ENCODE results near the gene MCC.
A peak's percentile ranks its signal among the peaks of the same experiment; 100 is the strongest.

Gene MCC

DNA sequence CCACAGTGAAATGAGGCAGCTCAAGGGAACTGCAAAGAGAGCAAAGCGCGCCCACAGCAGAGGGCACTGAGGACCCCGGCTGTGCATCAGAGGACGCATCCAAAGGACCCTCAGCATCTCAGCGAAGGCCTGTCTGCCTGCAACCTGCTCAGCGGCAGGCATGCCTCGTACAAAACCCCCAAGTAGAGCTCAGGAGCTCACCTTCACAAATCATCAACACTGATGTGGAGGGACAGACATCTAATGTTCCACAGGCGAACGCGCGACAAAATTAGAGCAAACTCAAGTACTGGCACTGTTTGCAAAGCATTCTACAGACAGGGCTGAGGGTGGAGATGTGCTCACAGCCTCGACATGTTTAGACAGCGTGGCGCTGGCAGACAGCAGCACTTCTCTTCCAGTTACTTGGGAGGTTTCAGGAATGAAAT is 430.7 kb downstream of the MCC start:
- no peaks in the 10 kb centered on the region for H4K20me1 ChIP-seq
- H3K27me3 ChIP-seq = no peaks in the 10 kb centered on the region
- no peak for TF ChIP-seq Cebpa-rat (IDR thresholded peaks at IDR 0.05)
- no peaks in the 10 kb centered on the region for H3K36me3 ChIP-seq
- peaks cover 59% of the 10 kb centered on the region for H3K4me1 ChIP-seq
- H3K4me3 ChIP-seq = no peak overlapping the region
- no peaks in the 10 kb centered on the region for H3K9me3 ChIP-seq
- H3K9ac ChIP-seq = no peak overlapping the region
- H3K4me2 ChIP-seq = peak overlapping the region; percentile 34
- H3K27ac ChIP-seq = no peak overlapping the region

DNA sequence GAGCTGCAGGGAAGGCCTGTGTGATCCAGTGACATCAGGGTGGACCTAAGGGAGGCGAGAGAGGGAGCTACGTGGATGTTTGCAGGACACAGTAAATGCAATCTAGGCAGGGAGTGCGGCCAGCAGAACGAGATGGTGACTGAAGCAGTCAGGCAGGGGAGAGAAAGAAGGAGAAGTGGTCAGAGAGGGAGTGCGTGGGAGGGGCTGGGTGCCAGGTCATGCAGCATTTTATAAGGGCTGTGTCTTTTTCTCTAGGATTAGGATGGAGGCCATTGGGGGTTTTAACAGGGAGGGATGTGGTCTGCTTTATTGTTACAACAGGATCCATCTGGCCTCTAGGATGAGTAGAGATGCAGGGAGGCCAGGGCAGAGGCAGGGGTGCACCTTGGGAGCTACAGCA is 431.3 kb downstream of the MCC start:
- Histone ChIP-seq H3K9ac (no peak overlapping the region), H3K4me1 (peaks cover 54% of the 10 kb centered on the region), H3K27ac (no peak overlapping the region), H3K27me3 (no peaks in the 10 kb centered on the region), H3K36me3 (no peaks in the 10 kb centered on the region), H4K20me1 (no peaks in the 10 kb centered on the region), H3K4me2 (peak overlapping the region; percentile 34), H3K4me3 (no peak overlapping the region), H3K9me3 (no peaks in the 10 kb centered on the region)
- no peak for TF ChIP-seq Cebpa-rat (IDR thresholded peaks at IDR 0.05)

DNA sequence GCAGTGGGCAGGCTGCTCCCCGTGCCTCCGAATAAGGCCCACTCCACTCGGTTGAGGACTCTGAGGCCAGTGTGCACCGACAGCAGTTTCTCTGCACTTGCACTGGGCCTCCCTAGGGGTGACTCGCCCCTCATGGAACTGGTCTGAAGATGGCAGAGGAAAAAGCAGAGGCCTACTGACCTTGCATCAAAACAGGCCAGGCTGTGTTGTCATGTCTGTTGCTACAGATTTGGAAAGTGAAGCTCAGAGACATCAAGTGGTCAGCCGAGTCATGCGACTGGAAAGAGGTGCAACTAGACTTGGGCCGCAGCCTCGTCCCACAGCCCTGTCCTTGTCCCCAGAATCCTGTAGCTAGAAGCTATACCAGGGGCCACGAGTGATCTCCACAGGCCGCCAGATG is 433.4 kb downstream of the MCC start:
- H3K36me3 ChIP-seq = no peaks in the 10 kb centered on the region
- H3K4me3 ChIP-seq = no peak overlapping the region
- no peak overlapping the region for H3K27ac ChIP-seq

DNA sequence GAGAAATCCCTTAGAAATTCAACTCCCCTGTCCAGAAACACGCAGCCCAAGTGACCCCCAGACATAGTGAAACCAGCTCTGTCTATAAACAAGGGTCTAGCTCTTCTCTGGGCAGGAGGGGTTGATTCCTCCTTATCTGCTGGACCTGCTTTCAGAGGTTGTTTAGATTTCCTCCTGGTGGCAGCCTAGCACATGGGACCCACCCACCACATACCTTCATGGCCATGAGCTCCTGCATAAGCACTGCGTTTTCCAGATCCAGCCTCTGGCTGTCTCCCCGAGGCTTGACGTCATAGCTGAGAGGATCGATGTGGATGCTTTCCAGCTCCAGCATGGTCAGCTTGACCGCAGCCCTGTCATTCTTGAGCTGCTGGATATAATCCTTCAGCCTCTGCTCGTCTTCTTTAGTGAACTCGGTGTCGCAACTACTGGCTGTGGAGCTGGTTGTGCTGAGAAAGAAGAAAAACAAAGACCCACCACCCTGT is 434.7 kb downstream of the MCC start:
- no peak for TF ChIP-seq Cebpa-rat (IDR thresholded peaks at IDR 0.05)
- Histone ChIP-seq H3K4me2 (no peak overlapping the region), H3K27ac (no peak overlapping the region), H4K20me1 (no peaks in the 10 kb centered on the region), H3K27me3 (no peaks in the 10 kb centered on the region), H3K4me1 (peaks cover 23% of the 10 kb centered on the region), H3K9me3 (no peaks in the 10 kb centered on the region), H3K9ac (no peak overlapping the region), H3K4me3 (no peak overlapping the region), H3K36me3 (no peaks in the 10 kb centered on the region)

More for the DNA sequence above, 433.4 kb downstream of the MCC start:
- no peaks in the 10 kb centered on the region for H3K27me3 ChIP-seq
- TF ChIP-seq Cebpa-rat (IDR thresholded peaks at IDR 0.05) = no peak
- H4K20me1 ChIP-seq = no peaks in the 10 kb centered on the region
- peaks cover 33% of the 10 kb centered on the region for H3K4me1 ChIP-seq
- no peak overlapping the region for H3K4me2 ChIP-seq
- H3K9me3 ChIP-seq = no peaks in the 10 kb centered on the region
- no peak overlapping the region for H3K9ac ChIP-seq

DNA sequence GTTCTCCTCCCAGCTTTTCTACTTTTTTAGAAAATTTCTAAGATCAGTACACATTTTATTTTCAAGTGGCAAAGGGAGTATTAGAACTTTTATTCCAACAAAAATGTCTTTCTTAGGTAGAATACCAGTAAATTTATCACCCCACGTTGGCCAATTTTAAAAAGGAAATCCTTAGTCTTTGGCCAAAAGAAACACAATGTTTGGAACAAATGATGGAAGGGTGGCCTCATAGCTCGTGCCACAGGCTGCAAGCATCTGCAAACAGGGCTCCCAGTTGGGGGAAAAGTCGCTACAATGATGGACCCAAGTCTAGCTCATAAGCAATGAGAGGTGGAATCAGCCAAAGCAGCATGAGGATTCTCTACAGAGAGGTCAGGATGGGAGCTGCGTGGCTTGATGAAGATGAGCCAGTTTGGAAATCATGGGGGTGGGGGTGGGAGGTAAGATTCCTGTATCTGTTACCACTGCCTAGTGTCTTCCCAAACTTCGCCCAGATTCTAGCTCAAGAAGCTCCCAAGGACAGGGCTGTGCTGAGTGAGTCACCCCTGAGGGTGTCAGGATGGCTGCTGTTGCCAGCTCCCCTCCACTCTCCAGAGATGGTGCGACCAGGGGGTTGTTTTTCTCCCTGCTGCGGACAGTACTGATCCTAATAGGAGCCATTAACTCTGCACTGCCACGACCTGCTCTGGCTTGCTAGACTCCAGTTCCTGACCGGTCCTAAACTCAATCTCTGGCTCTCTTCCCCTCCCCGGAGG is 436.0 kb downstream of the MCC start:
- no peak for TF ChIP-seq Cebpa-rat (IDR thresholded peaks at IDR 0.05)
- no peak overlapping the region for H3K4me2 ChIP-seq

DNA sequence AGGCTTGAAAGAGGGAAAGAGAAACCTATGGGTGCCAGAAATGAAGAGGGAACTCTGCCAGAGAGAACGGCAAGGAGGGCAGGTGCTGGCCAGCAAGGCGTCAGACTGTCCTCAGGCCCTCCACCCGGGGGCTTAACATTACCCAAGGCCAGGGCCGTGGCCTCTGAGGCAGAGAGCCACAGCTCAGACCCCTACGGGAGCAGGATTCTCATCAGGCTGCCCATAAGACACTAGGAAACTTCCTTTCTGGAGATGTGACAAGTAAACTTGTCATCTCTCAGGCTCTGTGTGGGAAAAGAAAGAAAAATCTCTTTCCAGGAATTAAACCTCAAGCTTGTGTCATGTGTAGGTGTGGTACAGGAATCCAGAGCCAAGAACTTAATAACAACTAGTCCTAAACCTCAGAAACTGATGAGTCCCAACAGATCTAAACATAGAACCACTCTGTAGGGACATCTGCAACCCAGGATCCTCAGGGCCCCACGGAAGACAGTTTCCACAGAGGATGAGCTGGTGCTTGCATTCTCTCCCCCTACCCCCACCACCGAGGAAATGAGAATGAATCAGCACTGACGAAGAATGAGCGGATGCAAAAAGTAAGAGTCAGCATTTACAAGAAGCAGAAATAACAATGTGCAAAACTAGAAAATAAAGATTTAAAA is 437.4 kb downstream of the MCC start:
- Histone ChIP-seq H3K9me3 (no peaks in the 10 kb centered on the region), H3K4me2 (no peak overlapping the region), H3K4me3 (no peak overlapping the region), H3K27me3 (no peaks in the 10 kb centered on the region), H3K4me1 (peaks cover 24% of the 10 kb centered on the region), H3K9ac (no peak overlapping the region), H3K36me3 (no peaks in the 10 kb centered on the region), H4K20me1 (no peaks in the 10 kb centered on the region), H3K27ac (no peak overlapping the region)
- TF ChIP-seq Cebpa-rat (IDR thresholded peaks at IDR 0.05) = no peak

More for the DNA sequence above, 436.0 kb downstream of the MCC start:
- Histone ChIP-seq H3K4me1 (peaks cover 23% of the 10 kb centered on the region), H3K27ac (no peak overlapping the region), H3K27me3 (no peaks in the 10 kb centered on the region), H3K36me3 (no peaks in the 10 kb centered on the region), H3K9ac (no peak overlapping the region), H3K9me3 (no peaks in the 10 kb centered on the region), H4K20me1 (no peaks in the 10 kb centered on the region), H3K4me3 (no peak overlapping the region)

DNA sequence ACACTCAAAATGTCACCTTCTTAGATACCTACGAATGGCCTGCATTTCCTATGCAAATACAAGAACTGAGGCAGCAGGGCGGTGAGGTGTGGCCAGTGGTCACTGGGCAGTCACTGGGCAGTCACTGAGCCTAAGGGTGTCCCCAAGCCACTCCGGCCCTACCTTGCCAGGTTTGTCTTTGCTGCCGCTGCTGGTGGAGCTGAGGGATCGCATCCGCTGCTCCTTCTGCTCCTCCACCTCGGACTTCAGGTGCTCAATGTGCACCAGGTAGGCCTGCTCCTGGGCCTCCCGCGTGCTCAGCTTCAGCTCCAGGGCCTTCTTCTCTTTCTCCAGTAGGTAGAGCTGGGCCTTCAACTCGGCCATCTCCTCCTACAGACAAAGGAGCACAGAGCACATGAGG is 439.3 kb downstream of the MCC start:
- H3K36me3 ChIP-seq = no peaks in the 10 kb centered on the region
- H3K9me3 ChIP-seq = no peaks in the 10 kb centered on the region
- H4K20me1 ChIP-seq = no peaks in the 10 kb centered on the region
- H3K27ac ChIP-seq = no peak overlapping the region
- no peaks in the 10 kb centered on the region for H3K27me3 ChIP-seq
- H3K4me1 ChIP-seq = peaks cover 24% of the 10 kb centered on the region
- H3K9ac ChIP-seq = no peak overlapping the region
- no peak for TF ChIP-seq Cebpa-rat (IDR thresholded peaks at IDR 0.05)
- no peak overlapping the region for H3K4me3 ChIP-seq
- H3K4me2 ChIP-seq = no peak overlapping the region; the same call in 1 of the 2 replicates

DNA sequence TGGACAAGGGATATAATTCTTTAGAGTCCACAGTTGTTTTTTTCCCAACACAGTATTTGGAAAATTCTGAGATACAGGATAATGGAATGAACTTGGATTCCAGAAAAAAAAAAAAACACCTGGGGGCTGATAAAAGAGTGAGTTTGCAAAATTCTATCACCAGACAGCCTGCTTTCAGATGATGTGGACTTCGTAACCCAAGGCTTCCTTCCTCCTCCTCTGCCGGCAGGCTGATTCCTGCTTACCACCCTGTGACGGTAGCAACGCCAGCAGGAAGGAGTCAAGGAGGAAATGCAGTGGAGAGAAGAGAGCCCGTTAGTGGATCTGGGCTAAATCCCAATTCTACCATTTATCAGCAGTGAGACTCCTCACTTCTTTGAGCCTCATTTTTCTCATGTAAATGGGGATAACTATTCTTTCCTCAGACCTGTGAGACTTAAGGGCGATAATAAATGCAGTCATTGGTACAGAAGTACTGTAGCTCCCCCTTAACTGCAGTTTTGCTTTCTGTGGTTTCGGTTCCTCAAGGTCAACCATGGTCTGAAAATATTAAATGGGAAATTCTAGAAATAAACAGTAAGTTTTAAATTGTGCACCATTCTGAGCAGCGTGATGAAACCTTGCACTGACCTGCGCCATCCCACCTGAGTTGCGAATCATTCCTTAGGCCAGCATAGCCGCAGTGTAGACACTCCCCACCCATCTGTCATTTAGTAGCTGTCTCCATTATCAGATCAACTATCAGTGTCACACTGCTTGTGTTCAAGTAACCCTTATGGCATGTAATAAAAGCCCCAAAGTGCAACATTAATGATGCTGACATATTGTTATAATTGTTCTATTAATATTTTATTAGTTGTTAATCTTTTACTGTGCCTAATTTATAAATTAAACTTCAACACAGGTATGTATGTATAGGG is 440.3 kb downstream of the MCC start:
- H3K4me3 ChIP-seq = peak overlapping the region; percentile 9; the same call in 1 of the 2 replicates
- 0 out of 2 replicates have a peak overlapping the region, but pooled peaks have one; percentile 2 for H3K9ac ChIP-seq
- peaks cover 24% of the 10 kb centered on the region for H3K4me1 ChIP-seq
- H3K4me2 ChIP-seq = peak overlapping the region; percentile 82
- peak overlapping the region; percentile 19; the same call in 1 of the 2 replicates for H3K27ac ChIP-seq
- H4K20me1 ChIP-seq = no peaks in the 10 kb centered on the region
- no peaks in the 10 kb centered on the region for H3K36me3 ChIP-seq
- H3K9me3 ChIP-seq = no peaks in the 10 kb centered on the region
- no peaks in the 10 kb centered on the region for H3K27me3 ChIP-seq
- no peak for TF ChIP-seq Cebpa-rat (IDR thresholded peaks at IDR 0.05)

DNA sequence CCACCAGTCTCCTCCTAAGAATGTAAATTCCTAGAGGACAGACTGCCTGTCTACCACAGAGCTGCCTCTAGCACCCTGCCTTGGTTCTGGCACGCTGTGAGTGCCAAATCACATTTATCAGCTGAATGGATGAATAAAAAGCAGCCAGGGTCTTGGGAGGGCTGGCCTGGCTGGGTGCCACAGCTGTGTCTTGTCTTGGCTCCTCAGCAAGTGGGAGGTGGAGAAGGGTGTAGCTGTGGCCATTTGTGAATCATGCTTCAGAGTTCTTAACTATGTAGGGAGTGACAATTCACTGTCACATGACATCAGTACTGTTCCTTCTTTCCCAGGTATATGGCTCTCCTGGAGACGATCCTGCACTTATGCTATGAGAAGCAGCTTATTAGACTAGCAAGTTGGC is 441.0 kb downstream of the MCC start:
- no peak for TF ChIP-seq Cebpa-rat (IDR thresholded peaks at IDR 0.05)
- Histone ChIP-seq H3K4me2 (peak overlapping the region; percentile 82), H3K4me3 (0 out of 2 replicates have a peak overlapping the region, but pooled peaks have one; percentile 9), H3K9me3 (no peaks in the 10 kb centered on the region), H3K27me3 (no peaks in the 10 kb centered on the region), H3K27ac (peak overlapping the region; percentile 35; the same call in 1 of the 2 replicates), H3K36me3 (no peaks in the 10 kb centered on the region), H3K4me1 (peaks cover 24% of the 10 kb centered on the region), H3K9ac (0 out of 2 replicates have a peak overlapping the region, but pooled peaks have one; percentile 2), H4K20me1 (no peaks in the 10 kb centered on the region)

Data from BLaER1 (cell line).